Measurements from ENCODE around the gene CD247.

Gene CD247

GRCh38 chr1:167487614-167488013 lies 30.7 kb downstream of the CD247 start:
- DNase-seq, result no peak

DNA sequence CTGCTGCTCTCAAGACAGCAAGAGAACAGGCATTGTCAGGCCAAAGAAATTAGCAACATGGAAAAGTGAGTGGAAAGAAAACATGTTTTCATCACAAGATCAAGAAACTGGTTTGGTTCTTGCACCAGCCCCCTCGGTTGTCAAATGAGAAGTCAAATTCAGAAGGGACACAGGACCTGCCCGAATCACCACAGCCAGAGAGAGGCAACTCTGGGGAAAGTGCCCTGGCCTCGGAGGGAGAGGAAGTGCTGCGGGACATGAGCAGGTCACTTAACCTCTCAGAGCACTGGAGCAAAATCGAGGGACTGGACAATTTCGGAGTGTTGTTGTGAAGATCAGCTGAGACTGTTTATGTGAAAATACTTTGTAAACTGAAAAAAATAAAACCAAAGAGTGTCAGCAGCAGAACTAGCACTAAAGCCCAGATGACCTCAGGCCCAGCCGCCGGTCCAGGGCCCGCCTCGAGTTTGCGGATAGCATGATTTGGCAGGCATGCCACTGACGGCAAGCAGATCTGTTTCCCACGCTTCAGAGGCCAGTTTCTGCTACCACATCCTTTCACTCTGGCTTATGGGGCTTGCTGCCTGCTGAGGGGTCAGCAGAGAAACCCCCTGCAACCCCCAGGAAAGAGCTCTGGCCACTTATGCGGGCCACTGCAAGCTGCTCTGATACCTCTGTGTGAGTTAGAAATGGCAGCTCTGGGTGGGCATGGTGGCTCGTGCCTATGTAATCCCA lies 32.1 kb downstream of the CD247 start:
- no peak for DNase-seq

DNA sequence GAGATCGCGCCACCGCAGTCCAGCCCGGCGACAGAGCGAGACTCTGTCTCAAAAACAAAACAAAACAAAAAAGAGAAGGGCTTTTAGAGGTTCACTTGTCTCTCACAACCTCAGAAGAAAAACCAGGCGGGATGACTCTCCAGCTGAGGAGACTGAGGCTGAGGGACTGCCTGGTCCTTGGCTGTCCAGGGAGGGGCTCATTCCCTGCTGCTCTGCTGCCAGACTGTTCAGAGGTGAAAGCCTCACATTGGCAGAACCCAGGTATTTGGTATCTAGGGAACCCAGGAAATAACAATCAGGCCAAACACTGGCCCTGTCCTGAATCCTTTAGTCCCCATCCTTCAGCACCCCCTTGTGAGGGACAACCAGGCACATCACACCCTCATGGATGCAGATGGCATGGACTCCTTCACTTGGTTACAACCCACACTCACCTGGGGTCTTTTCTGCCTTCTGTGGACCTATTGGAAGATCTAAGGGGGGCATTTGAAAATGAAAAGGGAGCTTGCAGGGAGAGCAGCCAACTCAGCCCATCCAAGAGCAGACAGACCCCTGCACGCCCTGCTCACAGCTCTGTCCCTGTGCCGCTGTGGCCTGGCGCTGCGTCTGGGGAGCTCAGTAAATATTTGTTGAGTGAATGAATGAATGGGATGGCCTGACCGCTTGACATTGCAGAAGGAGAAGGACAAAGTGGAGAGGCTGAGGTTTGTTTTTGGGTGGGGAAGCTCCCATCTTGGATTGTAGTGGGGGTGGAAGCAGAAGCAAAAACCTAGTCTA lies 33.4 kb downstream of the CD247 start:
- DNase-seq, result no peak

- DNase-seq, result no peak
Measured at GRCh38 chr1:167483790-167484189, 34.5 kb downstream of the CD247 start.

DNA sequence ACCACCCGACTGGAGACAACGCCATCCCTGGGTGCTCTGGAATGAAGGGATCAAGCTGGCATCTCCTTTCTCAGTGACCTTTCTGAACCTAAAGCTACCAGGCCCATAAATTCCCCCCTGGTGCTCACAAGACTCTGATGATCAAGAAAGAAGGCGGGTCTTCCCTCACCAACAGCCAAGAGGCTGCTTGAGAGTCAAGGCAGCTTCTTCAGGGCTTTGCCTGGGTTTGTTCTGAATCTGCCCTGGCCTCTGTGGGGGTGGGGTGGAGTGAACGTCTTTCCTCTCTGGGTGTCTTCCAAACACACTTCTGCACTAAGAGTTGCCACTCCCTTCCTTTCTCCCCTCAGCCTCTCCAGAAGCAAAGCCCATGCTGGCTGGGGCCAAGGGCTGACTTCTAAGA lies 36.1 kb downstream of the CD247 start:
- no peak for DNase-seq

DNA sequence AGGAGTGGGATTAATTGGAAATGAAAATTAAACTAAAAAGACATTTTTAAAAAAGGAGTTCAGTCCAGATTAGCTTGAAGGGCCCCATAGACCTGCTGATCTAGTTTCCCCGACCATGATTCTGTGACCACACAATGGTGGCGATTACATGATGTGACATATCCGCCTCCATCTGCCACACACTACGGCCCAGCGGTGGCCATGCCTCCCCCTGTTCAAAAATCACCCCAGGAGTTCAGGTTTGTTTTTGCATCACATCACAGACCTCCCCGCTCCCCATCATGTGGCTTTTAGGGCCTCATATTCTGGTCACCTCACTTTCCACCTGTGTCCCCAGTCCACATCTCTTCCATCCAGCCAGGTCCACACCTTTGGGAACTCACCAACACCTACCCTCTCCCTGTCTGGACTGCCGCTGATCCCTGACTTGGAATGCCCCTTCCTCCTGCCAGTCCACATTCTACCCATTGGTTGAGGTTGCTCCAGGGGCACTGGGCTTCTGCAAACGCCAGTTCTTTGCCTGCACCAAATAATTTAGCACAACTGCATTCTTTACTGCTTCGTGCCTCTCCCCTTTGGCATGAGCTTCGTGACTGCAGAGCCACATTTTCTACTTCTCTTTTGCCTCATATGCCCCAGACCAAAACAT lies 38.9 kb downstream of the CD247 start:
- DNase-seq, result no peak

DNA sequence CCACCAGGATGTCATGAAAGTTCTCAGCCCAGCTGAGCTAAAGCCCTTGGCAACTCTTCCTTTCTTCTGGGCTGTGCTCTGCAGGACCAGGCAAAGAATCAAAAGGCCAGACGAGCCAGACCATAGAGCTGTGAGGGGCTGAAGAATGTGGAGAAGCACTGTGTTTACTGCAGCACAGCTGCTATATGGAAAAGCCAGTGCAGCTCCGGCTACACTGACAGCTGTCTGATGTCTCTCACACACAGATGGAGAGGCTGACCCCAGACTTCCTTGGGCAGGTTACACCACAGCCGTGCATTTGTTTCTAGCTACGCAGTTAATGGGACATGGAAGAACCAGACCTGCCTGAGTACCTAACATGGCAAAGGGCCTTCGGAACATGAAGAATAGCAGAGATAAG lies 40.3 kb downstream of the CD247 start:
- no peak for DNase-seq

DNA sequence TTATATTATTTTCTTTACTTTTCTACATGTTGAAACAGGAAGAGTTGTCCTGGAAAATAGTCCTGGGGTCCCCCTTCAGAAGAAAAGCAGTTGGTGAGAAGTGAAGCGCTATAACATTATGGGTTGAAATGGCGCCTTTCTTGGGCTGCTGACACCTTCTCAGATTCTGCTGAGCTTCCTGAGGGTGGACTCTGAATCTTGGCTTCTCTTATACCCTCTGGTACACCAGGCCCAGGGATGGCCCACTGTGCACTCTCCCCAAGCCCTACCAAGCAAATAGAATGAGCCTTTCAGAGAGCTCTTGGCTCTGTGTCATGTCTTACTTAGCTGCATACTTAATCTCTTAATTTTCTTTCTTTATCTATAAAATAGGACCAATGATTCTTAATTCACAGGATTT lies 42.3 kb downstream of the CD247 start:
- no peak for DNase-seq

- no peak for DNase-seq
Measured at GRCh38 chr1:167474191-167474641, 44.1 kb downstream of the CD247 start.

- no peak for DNase-seq
Measured at GRCh38 chr1:167473761-167474160, 44.6 kb downstream of the CD247 start.

DNA sequence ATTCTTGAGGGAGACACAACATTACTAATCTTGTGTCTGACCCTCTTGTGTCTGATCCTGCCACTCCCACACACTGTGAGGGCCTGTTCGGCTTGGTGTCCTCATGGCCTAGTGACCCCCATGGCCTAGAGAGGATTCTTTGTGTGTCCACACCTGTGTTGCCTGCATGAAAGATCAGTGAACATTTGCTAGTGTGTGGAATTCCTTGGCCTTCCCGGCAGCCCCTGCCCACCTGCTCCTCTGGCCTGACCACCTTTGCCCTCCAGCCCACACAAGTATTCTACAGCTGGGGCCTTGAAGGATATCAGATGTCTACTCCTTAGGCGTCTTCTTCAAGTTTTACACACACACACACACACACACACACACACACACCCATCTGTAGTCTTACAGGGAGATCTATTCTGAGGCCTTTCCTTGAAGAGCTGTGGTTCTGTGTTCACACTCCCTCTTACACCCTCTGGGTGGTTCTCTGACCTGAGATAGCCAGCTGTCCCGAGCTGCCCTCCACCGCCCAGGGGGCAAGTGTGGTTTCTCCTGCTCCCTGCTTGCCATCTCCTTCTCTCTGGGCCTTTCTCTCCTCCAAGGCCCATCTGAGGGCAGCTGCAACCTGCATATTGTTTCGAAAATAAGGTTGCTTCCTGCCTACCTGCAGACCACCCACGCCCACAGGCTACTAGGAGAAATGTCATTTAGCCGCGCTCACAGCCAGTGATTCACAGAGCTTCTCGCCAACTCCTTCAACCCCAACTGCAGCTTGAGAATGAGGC lies 45.4 kb downstream of the CD247 start:
- DNase-seq, result no peak

GRCh38 chr1:167471568-167471967 lies 46.8 kb downstream of the CD247 start:
- DNase-seq, result no peak

DNA sequence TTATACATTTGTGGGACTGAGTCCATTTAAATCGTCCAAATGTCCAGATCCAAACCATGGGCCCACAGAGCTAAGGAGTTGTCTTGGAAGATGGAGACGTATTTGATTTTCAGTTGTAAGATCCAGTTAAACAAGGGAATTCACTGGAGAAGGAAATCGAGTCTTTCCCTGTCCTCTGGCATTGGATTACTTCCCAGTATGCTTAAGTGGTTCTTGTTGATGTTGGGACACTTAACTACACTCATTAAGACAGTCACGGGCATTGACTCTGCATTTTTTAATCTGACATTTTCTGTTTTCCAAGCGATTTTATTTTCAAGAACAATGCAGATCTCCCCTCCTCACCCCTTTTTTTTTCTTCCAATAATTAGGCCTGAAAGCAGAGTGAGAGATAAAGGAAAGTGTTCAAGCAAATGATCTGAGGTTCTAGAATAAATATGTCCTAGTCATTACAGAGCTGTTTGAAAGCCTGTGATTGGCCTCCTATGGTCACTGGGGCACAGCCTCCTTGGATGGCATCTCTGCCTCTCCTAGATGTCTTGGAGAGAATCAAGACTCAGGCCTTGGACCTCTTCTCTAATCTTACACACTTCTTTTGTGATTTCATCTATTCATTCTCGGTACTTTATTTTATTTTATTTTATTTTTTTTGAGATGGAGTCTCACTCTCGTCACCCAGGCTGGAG lies 48.9 kb downstream of the CD247 start:
- no peak for DNase-seq

DNA sequence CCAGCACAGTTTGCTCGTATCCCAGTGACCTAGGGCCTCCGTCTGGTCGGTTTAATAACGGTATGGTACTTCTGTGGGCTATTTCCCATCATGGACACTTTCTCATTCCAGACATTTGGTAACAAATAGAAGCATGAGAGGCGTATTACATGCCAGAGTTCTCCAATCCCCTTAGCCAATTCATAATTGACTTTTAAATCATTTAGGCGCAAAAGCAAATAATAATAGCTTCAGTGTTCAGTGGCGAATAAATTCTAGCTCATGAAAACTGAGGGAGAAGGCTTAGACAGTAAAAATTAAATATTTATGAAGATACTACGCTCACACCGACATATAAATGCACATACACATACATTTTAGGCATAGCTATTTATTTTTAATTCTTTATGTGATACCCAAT lies 50.6 kb downstream of the CD247 start:
- no peak for DNase-seq

- DNase-seq, result no peak
Measured at GRCh38 chr1:167467126-167467710, 51.1 kb downstream of the CD247 start.

GRCh38 chr1:167465743-167466142 lies 52.6 kb downstream of the CD247 start:
- no peak for DNase-seq

- DNase-seq, result no peak
Measured at GRCh38 chr1:167465018-167465417, 53.3 kb downstream of the CD247 start.

DNA sequence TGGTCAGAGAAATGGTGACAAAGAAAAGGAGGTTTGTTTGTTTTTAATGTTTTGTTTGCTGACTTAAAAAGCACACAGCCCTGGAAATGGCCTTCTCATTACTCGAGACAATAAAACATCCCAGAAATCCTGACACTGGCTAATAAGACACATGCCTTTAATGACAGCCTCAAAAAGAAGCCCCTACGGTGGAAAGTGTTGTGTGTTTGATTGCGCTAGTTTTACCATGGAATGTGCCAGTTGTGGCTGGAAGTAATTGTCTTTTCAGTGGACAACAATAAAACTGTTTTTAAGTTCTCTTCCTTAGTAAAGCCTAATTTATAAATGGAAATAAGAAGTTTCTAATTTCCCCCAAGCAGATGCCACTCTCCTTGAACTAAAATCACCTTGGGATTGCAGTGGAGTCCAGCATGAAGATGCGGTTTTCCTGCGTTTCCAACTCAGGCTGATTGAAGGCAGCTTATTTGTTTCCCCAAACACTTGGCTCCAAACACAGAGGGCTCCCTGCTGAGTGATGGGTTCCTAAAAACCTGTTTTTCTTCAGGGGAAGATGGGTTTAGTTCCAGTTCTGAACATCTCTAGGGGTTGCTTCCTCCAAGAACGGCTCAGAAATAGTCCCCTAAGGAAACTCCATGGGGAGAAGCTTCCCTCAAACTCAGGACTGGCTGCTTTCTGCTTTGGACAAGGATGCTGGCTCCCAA lies 54.3 kb downstream of the CD247 start:
- DNase-seq, result no peak

DNA sequence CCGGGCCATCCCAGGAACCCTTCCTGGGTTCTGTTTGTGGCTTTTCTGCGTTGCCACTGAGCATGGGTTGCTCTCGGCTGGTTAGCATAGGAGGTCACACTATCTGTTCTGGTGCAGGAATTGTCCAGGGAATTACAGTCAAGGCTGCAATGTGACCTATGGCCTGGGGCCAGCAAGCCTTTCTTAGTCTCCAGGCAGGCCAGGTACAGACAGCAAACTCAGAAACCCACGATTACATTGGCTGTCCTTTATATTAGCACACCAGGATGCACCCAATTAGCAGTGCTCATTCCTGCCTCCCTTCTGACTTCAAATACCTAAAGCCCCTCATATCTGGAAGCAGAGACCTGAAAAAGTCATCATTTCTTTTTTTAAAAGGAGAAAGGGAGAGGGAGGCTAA lies 55.2 kb downstream of the CD247 start:
- no peak for DNase-seq

DNA sequence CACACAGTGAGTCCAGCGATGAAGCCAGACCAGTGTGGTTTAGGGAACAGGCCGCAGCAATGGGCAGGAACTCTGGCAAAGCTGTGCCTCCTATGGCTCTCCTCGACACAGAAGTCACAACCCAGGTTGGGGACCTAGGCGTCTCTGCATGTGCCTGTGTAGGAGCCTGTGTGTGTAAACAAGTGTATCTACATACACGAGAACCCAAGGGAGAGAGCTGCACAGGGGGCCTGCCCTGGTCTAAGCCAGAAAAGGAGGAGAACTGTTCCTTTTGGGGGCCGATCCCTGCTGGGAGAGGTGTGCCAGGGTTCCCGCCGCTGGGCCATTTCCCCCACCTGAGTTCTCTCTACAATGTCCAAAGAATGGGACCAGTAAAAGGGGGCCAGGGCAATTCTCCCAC lies 56.0 kb downstream of the CD247 start:
- DNase-seq, result no peak

- DNase-seq, result no peak
Measured at GRCh38 chr1:167460836-167461235, 57.5 kb downstream of the CD247 start.
